Smooth muscle cell of the brain vasculature (primary cell): ENCODE results near the gene P2RX3.
A peak's percentile ranks its signal among the peaks of the same experiment; 100 is the strongest.

Experiments used
- DNase-seq: peaks from one replicate; pipeline ENCODE4 v3.0.0-alpha.2; 2012; ENCODE audit warnings: low read depth, low spot score

P2RX3 gene

DNA sequence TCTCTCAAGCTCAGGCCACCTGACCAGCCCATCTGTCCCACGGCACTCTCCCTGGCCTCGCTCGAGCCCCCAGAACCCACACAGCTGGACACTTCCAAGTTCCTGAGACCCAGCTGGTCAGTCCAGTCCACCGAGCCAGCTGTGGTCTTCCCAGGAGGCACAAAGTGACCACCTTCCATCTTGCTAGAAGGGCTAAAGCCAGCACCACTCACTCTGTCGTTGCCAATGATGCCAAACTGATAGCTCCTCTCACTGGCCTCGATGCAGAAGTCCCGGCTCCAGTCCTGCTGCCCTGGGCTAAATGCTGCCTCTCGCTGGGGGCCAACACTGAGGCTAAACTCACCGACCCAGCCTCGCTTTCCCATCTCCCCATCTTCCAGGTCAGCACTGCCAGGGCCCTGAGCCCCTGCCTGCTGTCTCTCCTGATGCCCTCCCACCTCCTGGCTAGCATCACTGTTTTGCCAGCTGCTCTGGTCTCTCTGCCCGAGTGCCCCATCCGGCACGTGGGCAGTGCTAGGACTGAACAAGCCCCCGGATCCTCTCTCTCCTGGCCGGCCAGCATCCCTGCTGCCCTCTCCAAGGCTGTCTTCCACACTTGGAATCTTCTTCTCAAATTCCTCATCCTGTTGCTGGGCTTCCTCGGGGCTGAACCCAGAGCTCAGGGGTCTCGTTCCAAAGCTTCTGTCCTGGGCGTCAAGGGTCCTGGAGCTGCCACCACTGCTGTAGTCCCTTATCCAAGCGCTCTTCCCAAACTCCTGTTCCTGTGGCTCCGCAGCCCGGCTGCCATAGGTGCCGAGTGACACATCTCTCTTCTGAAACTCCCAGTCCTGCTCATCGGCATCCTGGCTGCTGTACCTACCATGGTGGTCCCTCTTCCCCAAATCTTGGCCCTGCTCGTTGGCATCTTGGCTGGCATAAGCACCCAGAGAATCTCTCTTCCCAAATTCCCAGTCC is 28.8 kb upstream of the P2RX3 start:
- DNase-seq: no peak

DNA sequence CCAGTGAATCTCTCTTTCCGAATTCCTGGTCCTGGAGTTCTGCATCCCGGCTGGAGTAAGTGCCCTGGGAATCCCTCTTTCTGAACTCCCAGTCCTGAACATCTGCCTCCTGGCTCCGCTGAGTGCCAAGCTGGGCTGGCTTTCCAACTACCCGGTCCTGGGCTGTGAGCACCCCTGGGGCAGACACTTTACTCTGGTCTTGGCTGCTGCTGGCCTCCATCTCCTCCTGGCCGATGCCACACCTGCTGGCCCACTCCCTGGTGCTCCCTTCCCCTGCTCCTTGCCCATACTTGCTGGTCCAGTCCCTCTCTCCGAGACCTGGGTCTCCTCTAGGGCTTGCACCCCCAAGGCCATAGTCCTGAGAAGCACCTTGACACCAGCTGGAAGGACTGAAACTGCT is 28.1 kb upstream of the P2RX3 start:
- no peak for DNase-seq

DNA sequence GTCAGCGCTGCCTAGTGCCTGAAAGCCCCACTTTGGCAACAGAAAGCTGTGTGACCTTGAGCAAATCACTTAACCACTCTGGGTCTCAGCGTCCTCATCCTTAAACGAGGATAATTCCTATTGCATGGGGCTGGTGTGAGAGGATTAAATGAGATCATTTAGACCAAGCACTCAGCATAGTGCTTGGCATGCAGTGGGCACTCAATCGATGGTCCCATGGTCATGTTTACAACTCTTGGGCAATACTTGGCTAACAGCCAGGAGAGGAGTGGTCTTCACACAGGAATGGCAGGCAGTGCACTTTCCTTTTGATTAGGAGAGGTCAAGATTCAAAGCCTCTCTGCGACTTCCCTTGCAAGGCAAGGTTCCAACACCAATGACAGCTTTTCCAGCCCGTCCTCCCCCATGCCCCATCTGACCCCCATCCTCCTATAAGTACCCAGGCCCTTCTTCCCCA is 27.5 kb upstream of the P2RX3 start:
- no peak for DNase-seq

DNA sequence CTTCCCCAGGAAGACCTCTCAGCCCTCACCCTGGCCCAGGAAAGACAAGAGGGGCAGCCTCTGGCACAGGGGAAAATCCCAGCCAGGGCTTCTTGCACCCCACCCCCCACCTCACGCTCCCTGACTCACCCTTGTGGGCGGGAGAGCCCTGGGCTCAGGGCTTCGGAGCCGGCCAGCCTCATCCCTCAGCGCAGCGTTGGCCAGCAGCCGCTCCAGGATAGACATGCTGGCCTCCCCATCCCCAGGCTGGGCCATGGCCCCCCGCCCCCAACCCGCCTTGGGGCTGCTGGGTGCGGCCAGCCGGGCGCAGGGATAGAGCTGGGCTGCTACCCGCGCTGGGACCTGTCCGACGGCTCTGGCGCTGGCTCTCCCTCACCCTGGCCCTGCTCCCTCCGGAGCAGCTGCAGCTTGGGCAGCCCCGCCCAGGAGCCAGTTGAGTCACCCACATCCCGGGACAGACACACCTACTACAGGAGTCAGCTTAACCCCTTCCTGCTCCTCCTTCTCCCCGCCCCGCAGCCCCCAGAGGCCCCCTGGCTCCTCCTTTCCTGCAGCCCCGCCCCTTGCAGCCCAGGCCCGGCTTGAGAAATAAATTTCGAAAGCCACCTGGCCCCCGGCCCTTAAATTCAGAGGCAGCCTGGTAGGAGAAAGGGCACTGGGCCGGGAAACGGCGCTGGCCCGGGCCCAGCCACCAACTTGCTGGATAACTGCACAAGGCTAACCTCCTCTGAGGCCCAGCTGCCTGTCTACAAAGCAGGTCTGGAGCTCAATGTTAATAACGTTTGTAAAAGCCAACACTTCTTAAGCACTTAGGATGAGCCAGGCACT is 26.8 kb upstream of the P2RX3 start:
- peak; percentile 75 for DNase-seq

DNA sequence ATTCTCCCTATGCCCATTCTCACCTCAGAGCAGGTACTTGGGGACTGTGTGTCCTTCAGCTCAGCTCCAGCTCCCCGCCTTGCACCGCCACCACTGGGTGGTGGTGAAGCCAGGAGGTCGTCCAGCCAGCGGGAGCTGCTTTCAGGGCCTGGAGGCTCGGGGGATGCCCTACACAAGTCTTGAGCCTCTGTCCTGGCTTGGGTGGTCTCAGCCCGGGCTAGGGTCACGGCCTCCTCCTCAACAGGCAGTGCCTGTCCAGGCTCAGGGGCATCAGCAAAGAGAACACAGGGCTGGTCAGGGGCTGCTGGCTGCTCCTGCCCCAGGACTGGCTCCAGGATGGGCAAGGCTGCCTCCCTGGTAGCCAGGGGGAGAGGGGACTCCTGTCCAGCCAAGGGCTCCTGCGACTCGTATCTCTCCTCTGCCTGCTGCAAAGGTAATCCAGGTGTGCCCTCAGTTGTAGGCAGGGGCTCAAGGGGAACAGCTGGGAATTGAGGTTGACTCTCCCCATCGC is 25.6 kb upstream of the P2RX3 start:
- no peak for DNase-seq

DNA sequence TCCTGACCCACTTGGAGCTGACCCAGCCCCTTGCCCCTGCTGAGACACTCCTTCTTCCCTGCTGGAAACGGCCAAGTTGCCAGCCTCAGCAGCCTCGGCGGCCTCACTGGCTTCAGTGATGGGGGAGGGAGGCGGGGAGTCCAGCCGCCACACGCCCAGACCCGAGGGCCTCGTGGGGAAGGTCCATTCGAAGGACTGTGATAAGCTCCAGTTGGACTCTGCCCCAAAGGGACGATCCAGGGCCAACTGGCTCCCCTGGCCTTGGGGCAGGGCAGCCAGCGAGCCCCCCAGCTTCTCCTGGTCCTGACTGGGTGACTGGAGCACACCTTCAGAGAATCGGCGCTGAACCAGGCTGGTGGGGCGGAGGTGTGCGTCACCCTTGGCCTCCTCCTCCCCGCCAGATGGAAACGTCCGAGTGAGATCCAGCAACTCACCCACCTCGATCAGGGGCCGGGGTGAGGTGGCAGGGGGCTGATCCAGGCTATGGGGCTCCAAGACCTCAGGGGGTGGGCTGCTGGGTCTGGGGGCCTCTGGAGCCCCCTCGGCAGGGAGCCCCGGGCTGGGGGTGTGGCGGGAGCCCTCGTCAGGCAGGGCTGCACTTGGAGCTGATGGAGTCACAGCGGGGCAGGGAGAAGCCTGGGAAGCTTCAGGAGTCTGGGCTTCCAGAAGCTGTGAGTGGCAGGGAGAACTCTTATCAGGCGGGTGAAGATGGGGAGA is 24.9 kb upstream of the P2RX3 start:
- no peak for DNase-seq

DNA sequence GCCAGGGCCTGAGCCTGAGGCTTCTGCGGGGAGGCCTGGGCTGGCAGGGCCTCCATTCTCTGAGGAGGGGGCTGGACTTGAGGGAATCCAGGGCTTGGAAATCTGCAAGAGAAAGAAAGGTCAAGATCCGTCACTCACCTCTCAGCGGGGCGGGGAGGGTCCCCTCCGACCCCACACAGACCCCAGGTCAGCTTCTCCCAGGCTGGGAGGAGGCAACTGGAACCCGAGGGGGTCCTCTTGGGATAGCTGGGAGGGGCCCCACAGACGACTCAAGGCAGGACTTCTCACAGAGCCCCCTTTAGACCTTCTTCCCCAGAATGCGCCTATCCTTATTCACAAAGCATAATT is 24.4 kb upstream of the P2RX3 start:
- no peak for DNase-seq

DNA sequence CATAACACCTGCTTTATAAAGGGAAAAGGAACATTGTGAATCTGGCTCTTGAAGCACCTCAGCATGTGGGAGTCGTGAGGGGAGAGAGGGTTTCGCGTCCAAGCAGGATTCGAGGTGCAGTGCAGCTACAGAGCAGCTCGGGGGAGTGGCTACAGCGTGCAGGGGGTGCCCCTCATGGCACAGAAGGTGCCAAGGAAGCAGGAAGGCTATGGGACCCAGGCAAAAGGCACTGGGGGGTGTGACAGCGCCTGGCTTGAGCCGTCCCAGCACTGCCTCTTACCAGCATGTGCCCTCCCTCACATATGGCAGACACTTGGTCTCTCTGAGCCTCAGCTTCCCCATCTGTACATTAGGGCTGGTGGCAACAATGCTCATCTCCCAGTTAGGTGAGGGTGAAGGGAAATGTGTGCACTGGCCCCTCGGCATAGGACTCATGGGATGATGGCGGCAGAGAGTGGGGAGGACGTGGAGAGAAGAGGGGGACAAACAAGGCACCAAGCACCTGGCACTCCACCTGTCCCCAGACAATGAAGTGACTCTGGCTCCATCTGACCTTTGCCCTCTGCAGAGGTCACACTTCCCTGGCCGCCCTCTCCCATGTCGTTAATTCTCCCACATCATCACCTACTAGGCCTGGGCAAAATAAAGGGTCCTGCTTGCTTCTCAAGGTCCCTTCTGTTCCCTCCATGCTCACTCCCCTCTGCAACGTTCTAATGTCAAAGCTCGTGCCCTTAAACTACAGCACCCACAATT is 23.8 kb upstream of the P2RX3 start:
- DNase-seq: no peak

DNA sequence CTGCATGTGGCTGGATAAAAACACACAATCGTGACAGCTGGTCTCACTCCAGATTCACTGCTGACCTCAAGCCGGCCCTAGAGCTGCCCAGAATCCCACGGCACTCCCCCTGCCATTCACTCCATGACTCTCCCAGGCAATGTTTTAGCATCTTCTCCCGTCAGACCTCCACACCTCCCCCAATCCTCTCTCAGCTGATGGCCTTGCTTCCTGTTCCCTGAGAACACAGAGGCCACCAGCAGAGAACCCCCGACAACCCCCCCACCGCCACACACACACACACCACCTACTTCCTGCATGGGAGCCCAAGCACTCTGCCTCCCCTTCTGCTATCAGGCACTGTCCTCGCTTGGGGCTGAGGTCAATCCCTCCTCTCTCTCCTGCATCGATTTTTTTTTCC is 22.7 kb upstream of the P2RX3 start:
- DNase-seq: peak; percentile 52

DNA sequence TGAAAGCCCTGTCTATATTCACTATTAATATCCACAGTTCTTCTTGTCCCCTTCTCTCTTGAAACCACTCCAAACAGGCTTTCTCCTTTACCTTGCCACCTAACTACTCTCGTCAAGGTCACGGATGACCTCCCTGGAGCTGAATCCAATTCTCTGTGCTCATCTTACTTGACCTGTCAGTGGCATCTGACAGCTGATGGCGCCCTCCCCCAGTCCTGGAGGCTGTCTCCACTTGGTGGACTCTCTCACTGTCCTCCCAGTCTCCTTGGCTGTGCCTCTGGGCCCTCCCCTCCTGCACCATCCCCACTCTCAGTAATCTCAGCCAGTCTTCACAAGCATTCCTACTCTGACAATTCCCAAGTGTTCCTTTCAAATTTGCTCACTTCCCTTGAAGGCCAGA is 22.1 kb upstream of the P2RX3 start:
- DNase-seq: no peak

DNA sequence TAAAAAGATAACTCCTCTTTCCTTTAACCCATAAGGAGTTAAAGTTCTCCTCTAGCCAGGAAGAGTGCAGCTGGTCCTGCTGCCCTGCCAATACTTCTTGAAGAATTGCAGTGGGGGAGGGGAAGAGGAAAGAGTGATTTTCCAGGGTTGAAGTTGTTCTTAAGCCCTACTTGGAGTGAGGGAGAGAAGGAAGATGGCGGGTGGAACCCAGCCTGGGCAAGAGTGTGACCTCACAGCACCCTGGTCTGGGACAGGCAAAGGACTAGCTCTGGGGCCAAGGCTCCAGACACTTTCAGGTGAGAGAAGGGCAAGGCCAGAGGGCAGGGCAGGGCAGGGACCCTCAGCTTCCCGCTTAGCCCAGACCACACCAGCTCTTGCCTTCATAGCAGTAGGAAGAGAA is 20.0 kb upstream of the P2RX3 start:
- no peak for DNase-seq

DNA sequence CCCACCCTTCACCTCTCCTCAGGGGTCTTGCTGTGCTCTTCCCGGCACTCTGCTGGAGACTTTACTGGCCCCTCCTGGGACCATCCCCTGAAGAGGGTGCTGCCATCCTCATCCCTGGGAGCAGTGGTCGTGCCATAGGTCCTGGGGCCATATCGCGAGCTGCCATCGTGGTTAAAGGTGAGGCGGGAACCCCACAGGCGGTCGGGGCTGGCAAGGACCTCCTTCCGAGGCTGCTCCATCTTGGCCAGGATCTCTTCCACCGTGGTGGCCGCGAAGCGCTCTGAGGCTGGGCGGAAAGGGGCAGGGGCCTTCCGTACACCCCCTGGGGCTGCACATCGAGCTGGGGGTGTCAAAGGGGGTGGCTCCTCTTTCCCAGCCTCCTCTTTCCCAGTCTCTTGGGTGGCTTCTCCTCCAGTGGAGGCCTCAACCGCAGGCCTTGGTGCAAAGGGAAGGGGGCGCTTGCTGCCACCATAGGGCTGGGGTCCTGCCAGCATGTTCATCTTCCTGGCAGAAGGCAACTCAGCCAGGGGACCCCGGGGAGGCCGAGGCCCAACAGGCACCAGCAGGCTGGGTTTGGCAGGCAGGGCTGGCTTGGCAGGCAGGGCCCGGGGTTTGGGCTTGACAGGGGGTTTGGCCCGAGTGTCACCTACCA is 18.0 kb upstream of the P2RX3 start:
- no peak for DNase-seq

DNA sequence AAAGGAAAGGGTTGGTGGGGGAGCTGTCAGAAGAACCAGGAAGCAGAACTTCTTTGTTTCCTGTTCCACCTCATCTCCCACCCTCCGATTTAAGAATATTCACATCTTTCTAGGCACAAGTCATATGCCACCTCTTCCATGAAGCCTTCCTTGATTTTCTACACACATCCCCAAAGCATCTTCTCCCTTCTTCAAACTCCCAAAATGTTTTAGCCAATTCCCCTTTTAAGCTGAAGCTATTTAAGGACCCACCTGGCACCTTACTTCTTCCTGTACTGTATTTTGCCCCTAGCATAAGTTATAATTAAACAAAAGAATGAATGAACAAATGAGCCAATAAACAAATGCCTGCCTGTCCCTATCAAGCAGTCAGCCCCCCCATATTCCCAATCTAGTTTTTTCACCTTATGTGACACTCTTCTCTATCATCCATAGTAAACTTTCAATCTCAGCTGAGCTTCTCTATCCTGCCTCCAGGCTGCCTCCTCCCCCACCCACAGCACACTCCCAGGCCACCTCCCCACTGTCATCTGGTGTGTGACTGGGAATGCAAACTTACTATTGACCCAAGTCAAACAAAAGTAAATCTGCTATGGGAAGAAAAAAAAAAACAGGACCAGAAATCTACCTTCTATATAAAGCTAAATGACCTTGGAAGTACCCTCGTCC is 17.3 kb upstream of the P2RX3 start:
- no peak for DNase-seq

DNA sequence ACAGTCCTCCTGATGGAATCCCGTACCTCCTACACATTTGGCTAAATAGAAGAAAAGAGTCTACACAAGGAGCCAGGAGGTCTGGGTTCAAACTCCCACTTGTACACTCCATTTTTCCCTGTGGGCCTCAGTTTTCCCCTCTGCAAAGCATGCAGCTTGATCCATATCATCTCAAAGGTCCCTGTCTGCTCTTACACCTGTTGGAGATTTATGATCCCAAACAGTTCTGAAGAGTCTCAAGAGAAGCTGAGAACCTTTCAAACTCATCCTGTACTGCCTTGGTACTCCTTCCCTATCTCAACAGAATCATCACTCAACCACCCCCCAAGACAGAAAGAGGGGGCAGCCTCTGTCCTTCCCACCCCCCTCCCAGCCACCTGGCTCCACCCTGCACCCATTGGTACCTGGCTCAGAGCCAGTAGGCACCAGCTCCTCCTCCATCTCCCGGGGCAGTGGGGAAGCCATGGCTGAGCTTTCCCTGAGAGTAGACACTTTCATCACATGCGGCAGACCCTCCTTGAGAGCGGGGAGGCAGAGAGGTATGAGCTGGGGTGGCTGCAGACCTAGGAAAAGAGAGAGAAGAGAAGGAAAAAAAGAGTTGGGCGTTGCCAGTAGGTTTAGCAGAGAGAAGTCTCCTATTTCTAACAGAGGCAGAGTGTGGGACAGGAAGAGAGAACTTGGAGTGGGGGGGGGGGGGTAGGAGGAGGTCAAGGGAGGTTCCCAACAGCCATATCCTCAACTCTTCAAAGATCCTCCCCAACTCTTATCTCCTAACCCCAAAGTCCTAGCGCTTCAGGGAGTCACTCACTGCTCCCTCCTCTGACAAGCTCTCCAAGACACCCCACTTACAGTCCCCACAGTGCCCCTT is 16.5 kb upstream of the P2RX3 start:
- no peak for DNase-seq

DNA sequence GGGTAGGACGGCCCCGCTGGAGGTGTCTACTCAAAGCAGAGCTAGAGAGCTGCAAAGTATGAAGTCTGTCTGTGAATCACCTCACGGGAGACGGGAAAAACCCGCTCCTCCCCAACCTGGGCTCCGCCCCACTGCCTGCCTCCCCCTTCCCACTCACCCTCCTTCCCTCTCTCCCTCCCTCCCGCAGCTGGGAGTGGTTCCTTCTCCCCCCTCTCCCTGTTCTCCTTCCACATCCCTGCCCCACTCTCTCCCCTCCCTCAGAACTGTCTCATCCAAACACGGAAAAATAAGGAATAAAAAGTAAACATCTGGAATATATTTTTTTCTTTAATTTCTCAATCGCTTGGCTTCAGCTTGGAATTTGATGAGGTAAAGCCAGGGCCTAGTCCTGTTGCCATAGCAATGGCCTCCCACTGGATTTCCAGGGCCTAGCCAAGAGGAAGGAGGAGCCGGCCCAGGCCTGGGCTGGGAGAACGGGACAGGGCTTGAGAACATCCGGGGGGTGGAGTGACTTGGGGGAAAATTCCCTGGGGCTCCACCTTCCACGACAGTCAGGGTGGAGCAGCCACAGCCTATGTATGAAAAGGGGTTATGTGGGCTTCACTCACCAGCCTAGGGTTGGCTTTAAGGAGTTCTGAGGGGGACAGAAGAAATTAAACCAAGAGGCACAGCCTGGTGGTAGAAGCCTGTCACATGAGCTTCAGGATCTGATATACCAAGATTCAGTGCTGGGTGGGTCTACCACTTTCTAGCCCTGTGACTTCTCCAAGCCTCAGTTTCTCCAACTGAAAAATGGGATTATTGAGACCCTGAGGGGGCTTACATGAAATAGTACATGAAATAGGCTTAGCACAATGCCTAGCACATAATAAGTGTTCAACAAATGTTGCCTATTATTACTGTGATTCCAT is 15.6 kb upstream of the P2RX3 start:
- peak; percentile 80 for DNase-seq

DNA sequence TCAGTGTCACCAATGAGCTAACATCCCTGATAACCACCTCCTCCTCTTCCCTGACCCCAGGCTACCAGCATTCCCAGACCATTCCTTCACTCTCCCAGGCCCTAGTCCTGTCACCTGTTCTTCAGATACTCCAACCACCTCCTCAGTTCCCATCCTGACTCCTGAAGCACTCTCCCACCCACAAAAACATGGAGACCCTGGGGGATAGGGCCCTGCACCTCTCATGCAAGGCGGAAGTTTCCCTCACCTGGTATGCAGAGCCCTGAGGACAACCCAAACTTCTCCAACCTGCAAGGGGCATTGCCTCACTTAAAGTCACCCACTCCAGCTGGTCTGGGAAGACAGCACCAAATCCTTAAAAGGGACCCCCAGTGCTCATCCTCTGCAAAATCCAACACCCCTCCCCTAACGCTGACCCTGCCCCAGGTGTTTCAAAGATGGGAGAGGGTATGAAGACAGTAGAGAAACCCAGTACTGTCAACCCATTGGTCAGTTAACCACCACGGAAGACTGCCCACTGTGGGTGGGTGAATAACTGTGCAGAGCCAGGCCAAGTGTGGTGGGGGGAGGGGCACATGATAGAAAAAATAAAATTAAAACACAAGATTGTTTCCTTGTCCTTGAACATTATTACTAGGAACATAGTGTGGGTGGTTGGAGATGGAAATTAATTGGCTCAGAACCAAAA is 14.8 kb upstream of the P2RX3 start:
- no peak for DNase-seq

DNA sequence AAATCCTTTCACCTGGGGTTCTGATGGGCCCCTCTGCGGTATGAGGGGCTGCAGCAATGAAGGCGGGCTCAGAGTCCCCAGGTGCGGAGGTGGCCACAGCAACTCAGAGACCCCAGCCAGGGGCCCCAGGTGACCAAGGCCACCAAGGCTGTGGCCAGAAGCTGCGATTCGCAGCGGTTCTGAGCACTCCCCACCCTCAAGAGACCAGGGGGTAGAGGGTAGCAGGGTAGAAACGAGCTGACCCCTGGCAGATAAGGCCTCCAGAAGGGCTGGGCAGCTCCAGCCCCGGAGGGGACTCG is 14.3 kb upstream of the P2RX3 start:
- no peak for DNase-seq
